GM12874 (cell line): Measurements from ENCODE around the gene APOL2.

Experiments used
- TF ChIP-seq, protein P1 (sequence below): IDR thresholded peaks from 2 replicates; pipeline ENCODE4 v1.5.1; 2011; ENCODE audit warnings: low read depth, mild to moderate bottlenecking, control low read depth, low read length, moderate library complexity; ENCODE audit not compliant: insufficient read depth

Gene APOL2

DNA sequence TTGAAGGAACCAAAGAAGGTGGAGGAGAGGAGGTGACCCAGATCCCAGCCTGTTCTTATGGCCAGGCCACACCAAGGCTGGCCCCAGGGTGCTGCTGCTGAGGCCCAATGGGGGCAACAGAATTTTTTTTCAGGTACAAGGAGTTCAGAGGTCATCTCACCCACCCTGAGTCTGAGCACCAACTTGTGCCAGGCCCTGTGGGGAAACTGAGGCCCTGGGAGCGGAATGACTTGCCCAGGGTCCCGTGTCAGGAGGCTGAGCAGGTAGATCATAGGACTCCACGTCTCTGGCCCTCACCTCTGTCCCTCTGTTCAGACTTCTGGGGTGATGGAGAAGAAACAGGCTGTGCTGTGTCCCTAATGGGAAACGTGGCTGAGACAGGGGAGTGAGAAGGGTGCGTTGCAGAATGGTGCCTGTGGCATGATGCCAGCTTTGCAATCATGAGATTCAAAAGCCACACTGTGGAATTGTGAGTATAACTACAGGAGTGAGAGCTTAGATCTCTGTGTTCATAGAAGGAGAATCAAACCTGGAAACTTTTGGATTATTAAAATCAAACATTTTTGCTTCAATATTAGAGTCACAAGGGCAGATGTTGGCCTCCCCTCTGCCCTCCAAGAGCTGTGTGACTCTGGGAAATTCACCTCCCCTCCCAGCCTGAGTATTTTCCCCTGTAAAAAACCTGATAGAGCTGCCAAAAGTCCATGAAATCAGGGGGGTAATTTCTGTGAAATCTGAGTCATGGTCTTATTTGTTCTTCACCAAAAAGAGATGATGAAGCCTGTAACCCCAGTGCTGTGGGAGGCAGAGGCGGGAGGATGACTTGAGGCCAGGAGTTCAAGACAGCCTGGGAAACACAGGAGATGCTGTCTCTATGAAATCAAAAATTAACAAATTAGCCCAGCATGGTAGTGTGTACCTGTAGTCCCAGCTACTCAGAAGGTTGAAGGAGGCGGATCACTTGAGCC lies 14.5 kb upstream of the APOL2 start:
- TF ChIP-seq, protein P1, sequence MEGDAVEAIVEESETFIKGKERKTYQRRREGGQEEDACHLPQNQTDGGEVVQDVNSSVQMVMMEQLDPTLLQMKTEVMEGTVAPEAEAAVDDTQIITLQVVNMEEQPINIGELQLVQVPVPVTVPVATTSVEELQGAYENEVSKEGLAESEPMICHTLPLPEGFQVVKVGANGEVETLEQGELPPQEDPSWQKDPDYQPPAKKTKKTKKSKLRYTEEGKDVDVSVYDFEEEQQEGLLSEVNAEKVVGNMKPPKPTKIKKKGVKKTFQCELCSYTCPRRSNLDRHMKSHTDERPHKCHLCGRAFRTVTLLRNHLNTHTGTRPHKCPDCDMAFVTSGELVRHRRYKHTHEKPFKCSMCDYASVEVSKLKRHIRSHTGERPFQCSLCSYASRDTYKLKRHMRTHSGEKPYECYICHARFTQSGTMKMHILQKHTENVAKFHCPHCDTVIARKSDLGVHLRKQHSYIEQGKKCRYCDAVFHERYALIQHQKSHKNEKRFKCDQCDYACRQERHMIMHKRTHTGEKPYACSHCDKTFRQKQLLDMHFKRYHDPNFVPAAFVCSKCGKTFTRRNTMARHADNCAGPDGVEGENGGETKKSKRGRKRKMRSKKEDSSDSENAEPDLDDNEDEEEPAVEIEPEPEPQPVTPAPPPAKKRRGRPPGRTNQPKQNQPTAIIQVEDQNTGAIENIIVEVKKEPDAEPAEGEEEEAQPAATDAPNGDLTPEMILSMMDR = no peak

DNA sequence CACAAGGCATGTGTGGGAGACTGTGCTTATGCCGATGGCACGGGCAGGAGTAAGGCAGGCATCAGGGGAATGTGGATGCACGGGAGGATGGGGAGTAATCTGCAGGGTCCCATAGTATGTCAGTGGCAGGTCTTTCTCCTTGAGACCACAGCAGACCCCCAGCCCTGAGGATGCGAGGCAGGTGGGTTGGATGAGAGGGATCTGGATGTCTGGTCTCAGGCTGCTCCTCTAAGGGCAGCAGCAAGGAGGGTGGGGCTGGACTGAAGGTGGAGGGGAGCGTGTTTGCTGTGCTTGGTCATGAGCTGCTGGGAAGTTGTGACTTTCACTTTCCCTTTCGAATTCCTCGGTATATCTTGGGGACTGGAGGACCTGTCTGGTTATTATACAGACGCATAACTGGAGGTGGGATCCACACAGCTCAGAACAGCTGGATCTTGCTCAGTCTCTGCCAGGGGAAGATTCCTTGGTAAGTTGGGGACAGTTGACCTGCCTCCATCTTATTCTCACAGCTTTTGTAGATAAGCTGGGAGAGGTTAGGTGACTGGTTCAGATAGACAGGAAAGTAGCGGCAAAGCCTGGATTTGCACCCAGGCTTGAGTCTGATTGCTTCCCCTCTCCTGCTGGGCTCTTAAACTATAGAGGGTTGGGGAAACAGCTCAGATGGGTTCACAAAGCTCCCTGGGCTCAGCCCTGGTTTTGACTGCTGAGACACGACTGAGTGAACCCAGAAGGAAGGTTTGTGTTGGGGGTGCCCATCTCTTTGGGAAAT lies 13.6 kb upstream of the APOL2 start, which contains the start of gene APOL1:
Gene APOL1 (plus strand): TSS at position 380 of the 769 bp plus-strand sequence. CDS start 1,823 bp downstream, outside the sequence.
- TF ChIP-seq, protein P1 = no peak

DNA sequence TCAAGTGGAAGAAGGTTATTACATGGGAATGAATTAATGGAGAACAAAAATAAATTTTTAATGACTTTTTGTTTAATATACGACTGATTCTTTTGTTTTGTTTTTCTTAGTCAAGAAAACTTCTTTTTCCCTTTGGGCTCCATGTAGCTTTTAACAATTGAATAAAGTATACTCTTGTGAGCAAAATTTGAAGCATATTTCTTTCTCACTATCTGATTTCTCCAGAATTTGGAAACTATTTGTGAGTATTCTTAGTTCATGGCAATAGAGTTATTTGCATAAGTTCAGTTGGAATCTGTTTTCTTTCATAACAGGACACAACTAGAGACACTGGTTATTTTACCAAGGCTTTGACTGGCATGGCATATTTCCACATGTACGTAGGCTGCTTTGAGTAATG lies 9.8 kb upstream of the APOL2 start:
- TF ChIP-seq, protein P1 = no peak

DNA sequence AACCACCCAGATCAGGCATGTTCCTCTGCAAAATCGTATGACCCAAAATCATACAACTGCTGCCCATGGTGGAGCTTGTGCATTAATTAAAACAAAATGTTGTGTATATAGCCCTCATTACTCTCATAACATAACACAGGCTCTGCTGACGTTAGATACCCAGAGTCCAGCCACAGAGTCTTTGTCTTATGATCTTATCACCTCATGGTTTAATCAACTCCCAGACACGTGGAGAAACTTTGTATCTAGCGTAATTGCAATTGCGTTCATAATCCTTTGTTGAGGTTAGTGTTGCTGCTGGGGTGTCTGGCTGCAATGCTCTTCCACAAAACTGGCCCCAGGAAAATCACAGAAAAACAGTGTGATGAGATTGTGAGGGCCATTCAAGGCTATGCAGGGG lies 8.6 kb upstream of the APOL2 start:
- TF ChIP-seq, protein P1 = no peak

DNA sequence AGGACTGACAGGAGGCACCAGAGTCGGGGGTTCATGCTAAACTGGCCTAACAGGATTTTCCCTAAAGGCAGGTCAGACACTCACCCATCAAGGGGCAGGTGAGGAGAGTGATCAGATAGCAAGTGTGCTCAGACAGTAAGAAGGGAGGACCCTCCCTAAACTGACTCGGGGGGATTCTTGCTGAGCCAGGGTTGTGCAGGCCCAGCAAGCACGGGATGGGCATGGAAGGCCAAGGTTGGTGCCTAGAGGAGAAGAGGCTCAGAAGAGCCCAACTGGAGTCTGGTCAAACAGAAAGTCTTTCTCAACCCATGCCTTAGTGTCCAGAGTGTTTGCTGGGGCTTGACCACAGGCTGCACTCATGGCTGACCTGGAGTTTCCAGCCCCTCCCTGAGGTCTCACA lies 7.4 kb upstream of the APOL2 start:
- TF ChIP-seq, protein P1 = no peak

DNA sequence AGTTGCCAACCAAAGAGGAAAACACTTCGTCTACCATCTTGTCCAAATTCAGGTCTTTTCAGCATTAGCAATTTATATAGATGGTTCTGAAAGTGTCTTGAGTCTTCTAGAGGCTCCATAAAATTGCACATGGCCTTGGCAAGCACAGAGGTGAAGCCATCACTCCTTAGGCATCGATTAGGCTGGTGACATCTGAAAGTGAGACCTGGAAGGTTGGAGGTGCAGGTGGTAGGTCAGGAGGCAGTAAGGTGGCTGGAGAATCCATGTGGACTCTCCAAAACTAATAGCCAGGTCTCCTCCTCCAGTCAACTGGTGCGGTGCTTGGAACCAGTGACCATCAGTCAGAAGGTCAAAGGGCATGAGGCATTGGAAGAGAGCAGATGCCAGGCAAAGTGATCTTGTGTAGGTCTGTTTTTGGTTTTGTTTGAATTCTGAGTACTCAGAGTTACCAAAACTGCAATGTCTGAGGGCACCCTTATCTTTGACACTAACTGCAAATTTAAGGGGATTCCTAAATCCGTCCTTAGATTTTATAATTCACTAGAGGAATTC lies 6.6 kb upstream of the APOL2 start:
- TF ChIP-seq, protein P1 = no peak
